ENCODE data around the gene COL18A1. TPM values are rescaled to one million over a fixed set of nuclear protein-coding genes. Genes with fewer than 3 reads are reported as not detected.

Gene COL18A1
- total RNA-seq, 1 donor from 2014 or later, result 61.1 TPM

GRCh38 chr21:45408801-45409261 lies 3.9 kb downstream of the COL18A1 start:
- peaks cover 21% of the 10 kb centered on the region for H3K4me1 Mint-ChIP-seq (ENCODE audit: unreplicated experiment)
- H3K27ac Mint-ChIP-seq (ENCODE audit: unreplicated experiment), result no peak overlapping the region
- DNase-seq (ENCODE audit: low spot score), result no peak
- TF ChIP-seq CTCF (IDR thresholded peaks at IDR 0.05; ENCODE audit: unreplicated experiment), result no peak
- peaks cover 6% of the 10 kb centered on the region for H3K27me3 Mint-ChIP-seq (ENCODE audit: unreplicated experiment)
- H3K36me3 Mint-ChIP-seq (ENCODE audit: low read depth, unreplicated experiment), result no peaks in the 10 kb centered on the region
- no peaks in the 10 kb centered on the region for H3K9me3 Mint-ChIP-seq (ENCODE audit: unreplicated experiment)
- H3K4me3 Mint-ChIP-seq (ENCODE audit: unreplicated experiment), result no peak overlapping the region

- no peak overlapping the region for H3K4me3 Mint-ChIP-seq (ENCODE audit: unreplicated experiment)
- H3K27ac Mint-ChIP-seq (ENCODE audit: unreplicated experiment), result no peak overlapping the region
- TF ChIP-seq CTCF (IDR thresholded peaks at IDR 0.05; ENCODE audit: unreplicated experiment), result no peak
- H3K27me3 Mint-ChIP-seq (ENCODE audit: unreplicated experiment), result peaks cover 4% of the 10 kb centered on the region
- no peaks in the 10 kb centered on the region for H3K9me3 Mint-ChIP-seq (ENCODE audit: unreplicated experiment)
- H3K36me3 Mint-ChIP-seq (ENCODE audit: low read depth, unreplicated experiment), result no peaks in the 10 kb centered on the region
- DNase-seq (ENCODE audit: low spot score), result no peak
- peaks cover 17% of the 10 kb centered on the region for H3K4me1 Mint-ChIP-seq (ENCODE audit: unreplicated experiment)
Observed at GRCh38 chr21:45409466-45410150, 4.6 kb downstream of the COL18A1 start.

GRCh38 chr21:45410151-45410864 lies 5.3 kb downstream of the COL18A1 start:
- Mint-ChIP-seq H3K4me3 (ENCODE audit: unreplicated experiment) (no peak overlapping the region), H3K27ac (ENCODE audit: unreplicated experiment) (no peak overlapping the region), H3K27me3 (ENCODE audit: unreplicated experiment) (peaks cover 5% of the 10 kb centered on the region), H3K4me1 (ENCODE audit: unreplicated experiment) (peaks cover 17% of the 10 kb centered on the region), H3K36me3 (ENCODE audit: low read depth, unreplicated experiment) (no peaks in the 10 kb centered on the region), H3K9me3 (ENCODE audit: unreplicated experiment) (no peaks in the 10 kb centered on the region)
- TF ChIP-seq CTCF (IDR thresholded peaks at IDR 0.05; ENCODE audit: unreplicated experiment), result no peak
- no peak for DNase-seq (ENCODE audit: low spot score)

GRCh38 chr21:45410865-45411809 lies 6.2 kb downstream of the COL18A1 start:
- no peak for TF ChIP-seq CTCF (IDR thresholded peaks at IDR 0.05; ENCODE audit: unreplicated experiment)
- DNase-seq (ENCODE audit: low spot score), result no peak
- Mint-ChIP-seq H3K36me3 (ENCODE audit: low read depth, unreplicated experiment) (no peaks in the 10 kb centered on the region), H3K9me3 (ENCODE audit: unreplicated experiment) (no peaks in the 10 kb centered on the region), H3K4me1 (ENCODE audit: unreplicated experiment) (peaks cover 17% of the 10 kb centered on the region), H3K4me3 (ENCODE audit: unreplicated experiment) (no peak overlapping the region), H3K27ac (ENCODE audit: unreplicated experiment) (no peak overlapping the region), H3K27me3 (ENCODE audit: unreplicated experiment) (peaks cover 5% of the 10 kb centered on the region)

Measured in endothelial cell (in vitro differentiated cells).